ENCODE data around the gene TMCC1. TPM values are rescaled to one million over a fixed set of nuclear protein-coding genes. Genes with fewer than 3 reads are reported as not detected.

TMCC1 gene
- polyA plus RNA-seq, 1 of the 3 experiments (the other 2 are of a cell fraction): 7.2 TPM

DNA sequence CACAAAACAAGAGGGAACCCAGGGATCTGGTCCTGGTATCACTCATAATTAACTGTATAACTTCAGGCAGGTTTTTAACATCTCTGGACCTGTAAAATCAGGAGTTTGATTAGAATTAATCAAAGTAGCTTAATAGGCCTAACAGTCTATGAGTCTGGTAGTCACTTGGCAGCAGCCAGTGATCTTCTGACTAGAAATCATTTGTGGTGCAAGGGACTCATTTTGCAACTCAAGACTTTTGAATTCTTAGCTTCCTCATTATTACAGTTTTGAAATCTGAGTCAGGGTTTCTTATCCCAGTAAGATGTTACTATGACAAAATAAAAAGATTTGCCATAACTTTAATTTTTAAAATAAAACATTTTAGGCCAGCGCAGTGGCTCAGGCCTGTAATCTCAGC lies 70.8 kb downstream of the TMCC1 start:
- Histone ChIP-seq H3K79me2 (ENCODE audit: insufficient read depth) (peaks cover 6% of the 10 kb centered on the region; the same call in 1 of the 2 replicates), H3K27ac (ENCODE audit: low read depth in 2 of 2, low read length in 1 of 2) (no peak overlapping the region), H3F3A (replicated peaks; ENCODE audit: insufficient read depth) (no peaks in the 10 kb centered on the region), H2AFZ (ENCODE audit: low read depth) (no peak overlapping the region), H3K4me3 (ENCODE audit: low read depth in 2 of 2, low read length in 1 of 2) (no peak overlapping the region), H4K20me1 (ENCODE audit: insufficient read depth) (no peaks in the 10 kb centered on the region), H3K36me3 (replicated peaks in 1 of 2; ENCODE audit: control insufficient read depth in 1 of 2, insufficient read depth in 2 of 2, low read length in 1 of 2) (peaks cover 8 to 16% of the 10 kb centered on the region in 2 experiments), H3K27me3 (ENCODE audit: insufficient read depth) (no peaks in the 10 kb centered on the region), H3K4me2 (no peak overlapping the region), H3K4me1 (ENCODE audit: control insufficient read depth in 1 of 2, insufficient read depth in 2 of 2, low read depth in 1 of 2, low read length in 1 of 2) (no peaks in the 10 kb centered on the region; a peak in 1 of 4 replicates), H3K9ac (no peak overlapping the region), H3K9me2 (no peaks in the 10 kb centered on the region), H3K9me3 (no peaks in the 10 kb centered on the region)
- ChIA-PET CTCF (interaction anchor here (1.1 to 1.4 kb wide), 2 partner anchors 40 to 49 kb away, joined by 3 read pairs; no protein-coding TSS in a partner anchor), POLR2A (no interaction called here)
- TF ChIP-seq GABPA (IDR thresholded peaks at IDR 0.05; ENCODE audit: low read depth) (no peak), CHD2 (IDR thresholded peaks at IDR 0.05; ENCODE audit: low read length, partially characterized antibody) (no peak), FOSL2 (IDR thresholded peaks at IDR 0.05; ENCODE audit: borderline replicate concordance, low read depth) (no peak)
- DNase-seq: no peak
- 100% methylated on average over 1 of the region's 1 CpG for WGBS (ENCODE audit: low lambda C conversion rate)

DNA sequence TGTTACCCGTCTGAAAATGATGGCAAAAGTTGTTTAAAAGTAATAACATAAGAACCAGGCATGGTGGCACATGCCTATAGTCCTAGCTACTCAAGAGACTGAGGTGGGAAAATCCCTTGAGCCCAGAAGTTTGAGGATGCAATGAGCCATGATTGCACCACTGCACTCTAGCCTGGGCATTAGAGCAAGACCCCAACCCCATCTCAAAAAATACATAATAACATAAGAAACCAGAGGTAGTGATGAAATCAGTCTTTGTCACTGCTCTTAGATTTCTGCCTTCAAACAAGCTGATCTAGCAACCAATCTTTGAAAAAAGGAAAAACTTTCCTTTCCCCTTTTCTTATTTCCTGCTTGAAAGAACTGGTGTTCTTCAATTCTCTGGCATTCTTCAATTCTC lies 71.3 kb downstream of the TMCC1 start:
- H3K4me3 ChIP-seq (ENCODE audit: low read depth in 2 of 2, low read length in 1 of 2): no peak overlapping the region
- no peaks in the 10 kb centered on the region for H3F3A ChIP-seq (replicated peaks; ENCODE audit: insufficient read depth)
- CTCF ChIA-PET: interaction anchor here (1.1 kb wide), 1 partner anchor 48 kb away, joined by 3 read pairs; no protein-coding TSS in a partner anchor
- peaks cover 6% of the 10 kb centered on the region; the same call in 1 of the 2 replicates for H3K79me2 ChIP-seq (ENCODE audit: insufficient read depth)
- no peak overlapping the region for H3K27ac ChIP-seq (ENCODE audit: low read depth in 2 of 2, low read length in 1 of 2)
- WGBS (ENCODE audit: low lambda C conversion rate): 90% methylated on average over 1 of the region's 1 CpG
- POLR2A ChIA-PET: interaction anchor here (0.6 kb wide), 1 partner anchor 399 kb away, joined by 3 read pairs; no protein-coding TSS in a partner anchor
- no peak overlapping the region for H3K4me2 ChIP-seq
- DNase-seq: no peak
- no peaks in the 10 kb centered on the region; a peak in 1 of 4 replicates for H3K4me1 ChIP-seq (ENCODE audit: control insufficient read depth in 1 of 2, insufficient read depth in 2 of 2, low read depth in 1 of 2, low read length in 1 of 2)
- H4K20me1 ChIP-seq (ENCODE audit: insufficient read depth): no peaks in the 10 kb centered on the region
- no peaks in the 10 kb centered on the region for H3K9me2 ChIP-seq
- H2AFZ ChIP-seq (ENCODE audit: low read depth): no peak overlapping the region
- no peak overlapping the region for H3K9ac ChIP-seq
- no peaks in the 10 kb centered on the region for H3K9me3 ChIP-seq
- H3K36me3 ChIP-seq (replicated peaks in 1 of 2; ENCODE audit: control insufficient read depth in 1 of 2, insufficient read depth in 2 of 2, low read length in 1 of 2): peaks cover 4 to 13% of the 10 kb centered on the region in 2 experiments
- H3K27me3 ChIP-seq (ENCODE audit: insufficient read depth): no peaks in the 10 kb centered on the region
- TF ChIP-seq, protein P1, sequence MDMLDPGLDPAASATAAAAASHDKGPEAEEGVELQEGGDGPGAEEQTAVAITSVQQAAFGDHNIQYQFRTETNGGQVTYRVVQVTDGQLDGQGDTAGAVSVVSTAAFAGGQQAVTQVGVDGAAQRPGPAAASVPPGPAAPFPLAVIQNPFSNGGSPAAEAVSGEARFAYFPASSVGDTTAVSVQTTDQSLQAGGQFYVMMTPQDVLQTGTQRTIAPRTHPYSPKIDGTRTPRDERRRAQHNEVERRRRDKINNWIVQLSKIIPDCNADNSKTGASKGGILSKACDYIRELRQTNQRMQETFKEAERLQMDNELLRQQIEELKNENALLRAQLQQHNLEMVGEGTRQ (IDR thresholded peaks at IDR 0.05; ENCODE audit: borderline replicate concordance, low read depth, low read length): no peak
- no peak for TF ChIP-seq YY1 (IDR thresholded peaks at IDR 0.05; ENCODE audit: low read depth)
- TF ChIP-seq, protein P2, sequence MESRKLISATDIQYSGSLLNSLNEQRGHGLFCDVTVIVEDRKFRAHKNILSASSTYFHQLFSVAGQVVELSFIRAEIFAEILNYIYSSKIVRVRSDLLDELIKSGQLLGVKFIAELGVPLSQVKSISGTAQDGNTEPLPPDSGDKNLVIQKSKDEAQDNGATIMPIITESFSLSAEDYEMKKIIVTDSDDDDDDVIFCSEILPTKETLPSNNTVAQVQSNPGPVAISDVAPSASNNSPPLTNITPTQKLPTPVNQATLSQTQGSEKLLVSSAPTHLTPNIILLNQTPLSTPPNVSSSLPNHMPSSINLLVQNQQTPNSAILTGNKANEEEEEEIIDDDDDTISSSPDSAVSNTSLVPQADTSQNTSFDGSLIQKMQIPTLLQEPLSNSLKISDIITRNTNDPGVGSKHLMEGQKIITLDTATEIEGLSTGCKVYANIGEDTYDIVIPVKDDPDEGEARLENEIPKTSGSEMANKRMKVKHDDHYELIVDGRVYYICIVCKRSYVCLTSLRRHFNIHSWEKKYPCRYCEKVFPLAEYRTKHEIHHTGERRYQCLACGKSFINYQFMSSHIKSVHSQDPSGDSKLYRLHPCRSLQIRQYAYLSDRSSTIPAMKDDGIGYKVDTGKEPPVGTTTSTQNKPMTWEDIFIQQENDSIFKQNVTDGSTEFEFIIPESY (IDR thresholded peaks at IDR 0.05; ENCODE audit: borderline replicate concordance, low read depth): no peak
- TF ChIP-seq JUND (IDR thresholded peaks at IDR 0.05): no peak
- no peak for TF ChIP-seq NRF1 (IDR thresholded peaks at IDR 0.05; ENCODE audit: low read depth, low read length)
- no peak for TF ChIP-seq ELF1 (IDR thresholded peaks at IDR 0.05)
- no peak for TF ChIP-seq EZH2phosphoT487 (IDR thresholded peaks at IDR 0.05; ENCODE audit: borderline replicate concordance, low read depth)
- TF ChIP-seq FOSL2 (IDR thresholded peaks at IDR 0.05; ENCODE audit: borderline replicate concordance, low read depth): no peak
- TF ChIP-seq, protein P3, sequence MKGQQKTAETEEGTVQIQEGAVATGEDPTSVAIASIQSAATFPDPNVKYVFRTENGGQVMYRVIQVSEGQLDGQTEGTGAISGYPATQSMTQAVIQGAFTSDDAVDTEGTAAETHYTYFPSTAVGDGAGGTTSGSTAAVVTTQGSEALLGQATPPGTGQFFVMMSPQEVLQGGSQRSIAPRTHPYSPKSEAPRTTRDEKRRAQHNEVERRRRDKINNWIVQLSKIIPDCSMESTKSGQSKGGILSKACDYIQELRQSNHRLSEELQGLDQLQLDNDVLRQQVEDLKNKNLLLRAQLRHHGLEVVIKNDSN (IDR thresholded peaks at IDR 0.05; ENCODE audit: borderline replicate concordance, low read depth): no peak
- TF ChIP-seq NFIC (IDR thresholded peaks at IDR 0.05; ENCODE audit: borderline replicate concordance): no peak
- TF ChIP-seq TCF12 (IDR thresholded peaks at IDR 0.05): no peak
- TF ChIP-seq, protein P4, sequence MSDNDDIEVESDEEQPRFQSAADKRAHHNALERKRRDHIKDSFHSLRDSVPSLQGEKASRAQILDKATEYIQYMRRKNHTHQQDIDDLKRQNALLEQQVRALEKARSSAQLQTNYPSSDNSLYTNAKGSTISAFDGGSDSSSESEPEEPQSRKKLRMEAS (IDR thresholded peaks at IDR 0.05; ENCODE audit: low read depth): no peak
- TF ChIP-seq, protein P5, sequence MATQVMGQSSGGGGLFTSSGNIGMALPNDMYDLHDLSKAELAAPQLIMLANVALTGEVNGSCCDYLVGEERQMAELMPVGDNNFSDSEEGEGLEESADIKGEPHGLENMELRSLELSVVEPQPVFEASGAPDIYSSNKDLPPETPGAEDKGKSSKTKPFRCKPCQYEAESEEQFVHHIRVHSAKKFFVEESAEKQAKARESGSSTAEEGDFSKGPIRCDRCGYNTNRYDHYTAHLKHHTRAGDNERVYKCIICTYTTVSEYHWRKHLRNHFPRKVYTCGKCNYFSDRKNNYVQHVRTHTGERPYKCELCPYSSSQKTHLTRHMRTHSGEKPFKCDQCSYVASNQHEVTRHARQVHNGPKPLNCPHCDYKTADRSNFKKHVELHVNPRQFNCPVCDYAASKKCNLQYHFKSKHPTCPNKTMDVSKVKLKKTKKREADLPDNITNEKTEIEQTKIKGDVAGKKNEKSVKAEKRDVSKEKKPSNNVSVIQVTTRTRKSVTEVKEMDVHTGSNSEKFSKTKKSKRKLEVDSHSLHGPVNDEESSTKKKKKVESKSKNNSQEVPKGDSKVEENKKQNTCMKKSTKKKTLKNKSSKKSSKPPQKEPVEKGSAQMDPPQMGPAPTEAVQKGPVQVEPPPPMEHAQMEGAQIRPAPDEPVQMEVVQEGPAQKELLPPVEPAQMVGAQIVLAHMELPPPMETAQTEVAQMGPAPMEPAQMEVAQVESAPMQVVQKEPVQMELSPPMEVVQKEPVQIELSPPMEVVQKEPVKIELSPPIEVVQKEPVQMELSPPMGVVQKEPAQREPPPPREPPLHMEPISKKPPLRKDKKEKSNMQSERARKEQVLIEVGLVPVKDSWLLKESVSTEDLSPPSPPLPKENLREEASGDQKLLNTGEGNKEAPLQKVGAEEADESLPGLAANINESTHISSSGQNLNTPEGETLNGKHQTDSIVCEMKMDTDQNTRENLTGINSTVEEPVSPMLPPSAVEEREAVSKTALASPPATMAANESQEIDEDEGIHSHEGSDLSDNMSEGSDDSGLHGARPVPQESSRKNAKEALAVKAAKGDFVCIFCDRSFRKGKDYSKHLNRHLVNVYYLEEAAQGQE (IDR thresholded peaks at IDR 0.05; ENCODE audit: low read depth, low read length): no peak
- TF ChIP-seq SMC3 (IDR thresholded peaks at IDR 0.05; ENCODE audit: low read depth, low read length): no peak
- no peak for TF ChIP-seq FOXM1 (IDR thresholded peaks at IDR 0.05; ENCODE audit: low read depth)
- no peak for TF ChIP-seq GATA2 (CRISPR knock-in tag; IDR thresholded peaks at IDR 0.05)
- no peak for TF ChIP-seq FOXJ3 (CRISPR knock-in tag; IDR thresholded peaks at IDR 0.05)
- no peak for TF ChIP-seq RAD21 (IDR thresholded peaks at IDR 0.05; ENCODE audit: low read length)
- no peak for TF ChIP-seq RXRA (IDR thresholded peaks at IDR 0.05; ENCODE audit: borderline replicate concordance, low read depth)
